Loucy (cell line): ENCODE measurements around the gene SVOPL.

ENCODE experiments used
- H2AFZ ChIP-seq: fragments of 200-600 bp; sonication (generic); 2 replicates; pipeline ENCODE4 v1.6.0; 2016; ENCODE audit warnings: antibody characterized with exemption, mild to moderate bottlenecking, low read length, moderate library complexity
- H3F3A ChIP-seq: fragments of 200-600 bp; 2 replicates; pipeline ENCODE4 v1.6.0; 2016; ENCODE audit warnings: antibody characterized with exemption, low read depth, mild to moderate bottlenecking
- H3K27me3 ChIP-seq: fragments of 200-600 bp; sonication (generic); 2 replicates; pipeline ENCODE4 v1.6.1; 2014; ENCODE audit warnings: low read length, mild to moderate bottlenecking; ENCODE audit not compliant: insufficient read depth, poor library complexity, severe bottlenecking
- H3K36me3 ChIP-seq: fragments of 200-600 bp; sonication (generic); 2 replicates; pipeline ENCODE4 v1.6.1; 2016; ENCODE audit warnings: low read length; ENCODE audit not compliant: insufficient read depth
- H3K4me1 ChIP-seq: fragments of 200-600 bp; sonication (generic); 2 replicates; pipeline ENCODE4 v1.5.1; 2014; ENCODE audit warnings: low read length, mild to moderate bottlenecking; ENCODE audit not compliant: insufficient read depth, poor library complexity, severe bottlenecking
- H3K4me2 ChIP-seq: fragments of 200-600 bp; sonication (generic); 2 replicates; pipeline ENCODE4 v1.6.0; 2014; ENCODE audit warnings: antibody characterized with exemption, low read length, low read depth, mild to moderate bottlenecking; ENCODE audit not compliant: poor library complexity, severe bottlenecking
- H3K4me3 ChIP-seq: fragments of 200-600 bp; sonication (generic); 2 replicates; pipeline ENCODE4 v1.5.1; 2014; ENCODE audit warnings: low read length, mild to moderate bottlenecking, mixed read lengths; ENCODE audit not compliant: poor library complexity, severe bottlenecking
- H3K79me2 ChIP-seq: fragments of 200-600 bp; sonication (generic); 2 replicates; pipeline ENCODE4 v1.6.1; 2014; ENCODE audit warnings: low read length; ENCODE audit not compliant: insufficient read depth
- H3K9ac ChIP-seq: fragments of 200-600 bp; sonication (generic); 2 replicates; pipeline ENCODE4 v1.6.0; 2014; ENCODE audit warnings: mild to moderate bottlenecking, low read depth, low read length, moderate library complexity; ENCODE audit not compliant: poor library complexity, severe bottlenecking
- H3K9me2 ChIP-seq: fragments of 200-600 bp; sonication (generic); replicated peaks from 2 replicates; pipeline ENCODE4 v1.6.1; 2016; ENCODE audit warnings: low read depth, low read length, mixed read lengths
- H3K9me3 ChIP-seq: fragments of 200-600 bp; sonication (generic); 2 replicates; pipeline ENCODE4 v1.6.1; 2014; ENCODE audit warnings: mild to moderate bottlenecking, antibody characterized with exemption, low read length, low read depth; ENCODE audit not compliant: insufficient read depth
- H4K20me1 ChIP-seq: fragments of 200-600 bp; sonication (generic); 2 replicates; pipeline ENCODE4 v1.6.0; 2014; ENCODE audit warnings: antibody characterized with exemption, low read length, mild to moderate bottlenecking; ENCODE audit not compliant: insufficient read depth, poor library complexity, severe bottlenecking
- EZH2phosphoT487 ChIP-seq: fragments of 200-600 bp; IDR thresholded peaks from 2 replicates; pipeline ENCODE4 v1.6.1; 2018; ENCODE audit warnings: antibody characterized with exemption, mild to moderate bottlenecking, moderate library complexity, borderline replicate concordance
- TF ChIP-seq, protein P1 (sequence below): fragments of 200-600 bp; sonication (generic); conservative IDR thresholded peaks from 2 replicates; pipeline ENCODE4 v1.5.1; 2014; ENCODE audit warnings: mild to moderate bottlenecking, antibody characterized with exemption, low read length

The SVOPL gene

DNA sequence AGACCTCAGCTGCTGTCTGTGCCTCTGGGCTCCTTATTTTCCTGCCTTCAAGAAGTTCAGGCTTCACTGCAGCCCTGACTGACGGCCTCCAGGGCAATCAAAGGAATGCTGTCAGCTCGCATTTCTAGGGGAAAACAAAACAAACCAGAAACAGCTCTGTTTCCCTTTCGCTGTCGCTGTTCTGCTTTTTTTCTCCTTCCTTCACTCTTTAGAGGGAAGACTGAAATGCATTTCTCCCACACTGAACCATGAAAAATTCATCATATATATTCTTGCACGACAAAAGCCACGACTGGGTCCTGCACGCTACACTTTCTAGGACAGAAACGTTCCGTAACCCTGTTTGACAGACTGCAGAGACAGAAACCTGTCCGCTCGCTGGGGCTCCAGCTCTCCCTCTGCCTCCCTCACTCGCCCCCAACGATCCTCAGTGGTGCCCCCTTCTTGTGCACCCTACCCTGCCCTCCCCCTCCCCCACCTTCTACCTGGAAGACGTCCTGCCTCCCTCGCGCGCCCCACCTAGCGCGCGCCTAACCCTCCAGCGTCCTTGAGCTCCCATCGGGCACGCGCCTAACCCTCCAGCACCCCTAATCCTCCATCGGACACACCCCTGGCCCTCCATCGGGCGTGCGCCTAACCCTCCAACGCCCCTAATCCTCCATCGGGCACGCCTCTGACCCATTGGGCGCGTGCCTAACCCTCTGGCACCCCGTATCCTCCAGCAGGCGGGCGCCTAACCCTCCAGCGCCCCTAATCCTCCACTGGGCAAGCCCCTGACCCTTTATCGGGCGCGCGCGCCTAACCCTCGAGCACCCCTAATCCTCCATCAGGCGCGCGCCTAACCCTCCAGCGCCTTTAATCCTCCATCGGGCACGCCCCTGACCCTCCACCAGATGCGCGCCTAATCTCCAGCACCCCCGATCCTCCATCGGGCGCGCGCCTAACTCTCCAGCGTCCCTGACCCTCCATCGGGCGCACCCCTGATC lies 37.1 kb downstream of the SVOPL start:
- Histone ChIP-seq H3K4me3 (no peak overlapping the region), H3K9ac (no peak overlapping the region), H3K36me3 (no peaks in the 10 kb centered on the region), H3K79me2 (no peaks in the 10 kb centered on the region), H3F3A (no peaks in the 10 kb centered on the region), H3K4me2 (no peak overlapping the region), H3K4me1 (peaks cover 27% of the 10 kb centered on the region), H3K27me3 (no peaks in the 10 kb centered on the region), H3K9me2 (no peaks in the 10 kb centered on the region), H3K9me3 (no peaks in the 10 kb centered on the region), H2AFZ (no peak overlapping the region), H4K20me1 (no peaks in the 10 kb centered on the region)
- TF ChIP-seq, protein P1, sequence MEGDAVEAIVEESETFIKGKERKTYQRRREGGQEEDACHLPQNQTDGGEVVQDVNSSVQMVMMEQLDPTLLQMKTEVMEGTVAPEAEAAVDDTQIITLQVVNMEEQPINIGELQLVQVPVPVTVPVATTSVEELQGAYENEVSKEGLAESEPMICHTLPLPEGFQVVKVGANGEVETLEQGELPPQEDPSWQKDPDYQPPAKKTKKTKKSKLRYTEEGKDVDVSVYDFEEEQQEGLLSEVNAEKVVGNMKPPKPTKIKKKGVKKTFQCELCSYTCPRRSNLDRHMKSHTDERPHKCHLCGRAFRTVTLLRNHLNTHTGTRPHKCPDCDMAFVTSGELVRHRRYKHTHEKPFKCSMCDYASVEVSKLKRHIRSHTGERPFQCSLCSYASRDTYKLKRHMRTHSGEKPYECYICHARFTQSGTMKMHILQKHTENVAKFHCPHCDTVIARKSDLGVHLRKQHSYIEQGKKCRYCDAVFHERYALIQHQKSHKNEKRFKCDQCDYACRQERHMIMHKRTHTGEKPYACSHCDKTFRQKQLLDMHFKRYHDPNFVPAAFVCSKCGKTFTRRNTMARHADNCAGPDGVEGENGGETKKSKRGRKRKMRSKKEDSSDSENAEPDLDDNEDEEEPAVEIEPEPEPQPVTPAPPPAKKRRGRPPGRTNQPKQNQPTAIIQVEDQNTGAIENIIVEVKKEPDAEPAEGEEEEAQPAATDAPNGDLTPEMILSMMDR: no peak
- no peak for TF ChIP-seq EZH2phosphoT487

DNA sequence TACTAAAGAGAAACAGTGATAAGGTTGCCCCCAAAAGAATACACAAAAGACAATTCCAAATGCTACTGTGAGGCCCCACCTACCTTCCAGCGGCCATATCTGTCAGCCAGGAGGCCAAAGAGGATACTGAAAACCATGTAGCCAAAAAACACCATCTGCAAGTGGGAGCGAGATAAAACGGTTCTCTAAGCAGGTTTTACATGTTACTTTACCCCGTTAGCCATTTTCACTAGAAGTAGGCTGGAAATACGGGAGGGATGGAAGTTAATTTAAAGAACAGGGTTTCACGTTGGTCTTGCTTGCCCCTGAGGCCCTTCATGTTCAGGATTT lies 38.2 kb downstream of the SVOPL start:
- H3F3A ChIP-seq: no peaks in the 10 kb centered on the region
- H4K20me1 ChIP-seq: no peaks in the 10 kb centered on the region
- H3K27me3 ChIP-seq: no peaks in the 10 kb centered on the region
- TF ChIP-seq, protein P1: no peak
- TF ChIP-seq EZH2phosphoT487: no peak
- H3K9me3 ChIP-seq: no peaks in the 10 kb centered on the region
- no peak overlapping the region for H3K9ac ChIP-seq
- H3K79me2 ChIP-seq: no peaks in the 10 kb centered on the region
- no peak overlapping the region for H3K4me2 ChIP-seq
- H3K9me2 ChIP-seq: no peaks in the 10 kb centered on the region
- H3K4me3 ChIP-seq: no peak overlapping the region
- H2AFZ ChIP-seq: no peak overlapping the region
- H3K4me1 ChIP-seq: peaks cover 25% of the 10 kb centered on the region
- H3K36me3 ChIP-seq: no peaks in the 10 kb centered on the region

GRCh38 chr7:138662076-138662990 lies 38.8 kb downstream of the SVOPL start:
- no peak for TF ChIP-seq EZH2phosphoT487
- TF ChIP-seq, protein P1: no peak
- no peaks in the 10 kb centered on the region for H3K36me3 ChIP-seq
- no peaks in the 10 kb centered on the region for H3K79me2 ChIP-seq
- no peaks in the 10 kb centered on the region for H3F3A ChIP-seq
- H3K4me1 ChIP-seq: peaks cover 19% of the 10 kb centered on the region
- H3K9me3 ChIP-seq: no peaks in the 10 kb centered on the region
- H3K27me3 ChIP-seq: no peaks in the 10 kb centered on the region
- no peaks in the 10 kb centered on the region for H4K20me1 ChIP-seq
- H3K9me2 ChIP-seq: no peaks in the 10 kb centered on the region
- no peak overlapping the region for H2AFZ ChIP-seq
- no peak overlapping the region for H3K4me2 ChIP-seq
- H3K9ac ChIP-seq: no peak overlapping the region
- H3K4me3 ChIP-seq: no peak overlapping the region
